Measurements from ENCODE around the gene ADH1A. TPM values are rescaled to one million over a fixed set of nuclear protein-coding genes. Genes with fewer than 3 reads are reported as not detected.

The ADH1A gene
- total RNA-seq, 1 donor = 0.27 TPM

GRCh38 chr4:99314211-99314610, 23.4 kb upstream of the ADH1A start:
- no peak for DNase-seq (ENCODE audit: low read depth)
- no peak overlapping the region for H3K4me3 ChIP-seq (ENCODE audit: low read depth, low read length)
- no peak for TF ChIP-seq CTCF (IDR thresholded peaks at IDR 0.05; ENCODE audit: insufficient read depth, low read length)

- no peak for DNase-seq (ENCODE audit: low read depth)
- TF ChIP-seq CTCF (IDR thresholded peaks at IDR 0.05; ENCODE audit: insufficient read depth, low read length) = no peak
- H3K4me3 ChIP-seq (ENCODE audit: low read depth, low read length) = no peak overlapping the region
Observed at GRCh38 chr4:99310389-99310788, 19.6 kb upstream of the ADH1A start.

DNA sequence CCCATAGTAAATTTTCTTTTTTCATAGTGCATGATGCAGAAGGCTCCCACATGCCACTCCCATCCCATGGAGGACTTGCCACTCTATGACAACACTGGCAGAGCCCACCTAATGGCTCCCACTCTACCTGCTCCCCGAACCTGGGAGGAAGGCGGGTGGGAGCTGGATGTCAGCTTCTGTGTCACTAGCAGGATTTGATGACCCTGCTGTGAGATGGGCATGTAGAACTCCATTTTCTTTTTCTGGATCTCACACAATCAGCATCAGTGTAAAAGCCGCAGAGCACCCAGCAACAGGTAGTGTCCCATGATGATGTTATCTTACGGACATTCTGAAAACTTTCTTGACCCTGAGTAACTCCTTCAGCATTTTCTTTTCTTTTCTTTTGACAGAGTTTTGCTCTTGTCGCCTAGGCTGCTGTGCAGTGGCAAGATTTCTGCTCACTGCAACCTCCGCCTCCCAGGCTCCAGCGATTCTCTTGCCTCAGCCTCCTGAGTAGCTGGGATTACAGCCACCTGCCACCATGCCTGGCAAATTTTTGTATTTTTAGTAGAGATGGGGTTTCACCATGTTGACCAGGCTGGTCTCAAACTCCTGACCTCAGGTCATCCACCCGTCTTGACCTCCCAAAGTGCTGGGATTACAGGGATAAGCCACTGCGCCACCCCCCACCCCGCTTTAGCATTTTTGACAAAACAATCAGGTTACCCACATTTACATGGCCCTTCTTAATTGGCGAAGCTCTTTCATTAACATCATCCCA, 15.0 kb upstream of the ADH1A start:
- TF ChIP-seq CTCF (IDR thresholded peaks at IDR 0.05; ENCODE audit: insufficient read depth, low read length) = no peak
- DNase-seq (ENCODE audit: low read depth) = peak; percentile 46
- no peak overlapping the region for H3K4me3 ChIP-seq (ENCODE audit: low read depth, low read length)

GRCh38 chr4:99301376-99302164, 10.8 kb upstream of the ADH1A start:
- no peak for TF ChIP-seq CTCF (IDR thresholded peaks at IDR 0.05; ENCODE audit: insufficient read depth, low read length)
- DNase-seq (ENCODE audit: low read depth) = peak; percentile 70
- no peak overlapping the region for H3K4me3 ChIP-seq (ENCODE audit: low read depth, low read length)

GRCh38 chr4:99300934-99301333, 10.1 kb upstream of the ADH1A start:
- H3K4me3 ChIP-seq (ENCODE audit: low read depth, low read length) = no peak overlapping the region
- DNase-seq (ENCODE audit: low read depth) = peak; percentile 100
- no peak for TF ChIP-seq CTCF (IDR thresholded peaks at IDR 0.05; ENCODE audit: insufficient read depth, low read length)

- DNase-seq (ENCODE audit: low read depth) = no peak
- TF ChIP-seq CTCF (IDR thresholded peaks at IDR 0.05; ENCODE audit: insufficient read depth, low read length) = no peak
- H3K4me3 ChIP-seq (ENCODE audit: low read depth, low read length) = no peak overlapping the region
Observed at GRCh38 chr4:99293357-99293756, 2.6 kb upstream of the ADH1A start.
